HCT116 (cell line): ENCODE results near the gene HSPB7. TPM values are rescaled to one million over a fixed set of nuclear protein-coding genes. Genes with fewer than 3 reads are reported as not detected.

Source experiments
- ATAC-seq: fragments of 200-7000 bp; cut with Tn5 transposase; 2 replicates; pipeline ENCODE4 v1.9.1; 2020; ENCODE audit warnings: mild to moderate bottlenecking, moderate library complexity
- BruUV-seq: library from RNA; stranded (reverse); fragments of 400-500 nt; replicated peaks from 2 replicates; lab custom pipeline; 2021; lab: Mats Ljungman, UMichigan
- CTCF ChIA-PET: fragments of 300-600 bp; sonication (Branson Sonifier 250); formaldehyde crosslinking; loops from one replicate; lab custom pipeline; 2021; ENCODE audit warnings: antibody characterized with exemption; lab: Charles Lee
- POLR2A ChIA-PET: fragments of 300-600, 350-600 bp; sonication (Branson Sonifier 250); formaldehyde crosslinking; loops from one replicate; lab custom pipeline; 2021; ENCODE audit warnings: antibody characterized with exemption; lab: Charles Lee
- RAD21 ChIA-PET, 2 experiments: fragments of 300-600 bp; sonication (Branson Sonifier 250); formaldehyde crosslinking; loops; one replicate each; lab custom pipeline; 2023; ENCODE audit warnings: low total read pairs in 2 of 2; ENCODE audit not compliant: uncharacterized antibody in 2 of 2, unreplicated experiment in 2 of 2, low non-redundant PET in 1 of 2; lab: Charles Lee
- DNase-seq: peaks from one replicate; pipeline ENCODE4 v3.0.0-alpha.2; 2010; ENCODE audit warnings: low read depth, low spot score
- H2AFZ ChIP-seq: fragments of 200-600 bp; shearing (Covaris generic), sonication (generic); 2 replicates; pipeline ENCODE4 v1.6.1; 2017; ENCODE audit warnings: low read depth, mixed run types, mixed read lengths, antibody characterized with exemption, low read length; ENCODE audit not compliant: poor library complexity, severe bottlenecking
- H3K27ac ChIP-seq: 2 replicates; pipeline ENCODE4 v1.5.1; 2012; ENCODE audit warnings: low read depth, low read length
- H3K27me3 ChIP-seq: fragments of 200-600 bp; sonication (generic); 2 replicates; pipeline ENCODE4 v1.6.1; 2016; ENCODE audit warnings: mixed run types, low read length, mixed read lengths; ENCODE audit not compliant: insufficient read depth
- H3K36me3 ChIP-seq, 2 experiments: fragments of 200-500 bp in 1 of 2; fragments of 200-600 bp in 1 of 2; sonication (Bioruptor generic) in 1 of 2; sonication (generic) in 1 of 2; 2 replicates each; pipeline versions ENCODE4 v1.5.1 to v1.6.1; 2014 to 2016; ENCODE audit warnings: low read length in 2 of 2, inconsistent platforms in 1 of 2, mixed read lengths in 1 of 2, mixed run types in 1 of 2; ENCODE audit not compliant: insufficient read depth in 2 of 2, control insufficient read depth in 1 of 2
- H3K4me1 ChIP-seq, 2 experiments: fragments of 200-600 bp in 1 of 2; sonication (generic) in 1 of 2; 2 replicates each; pipeline versions ENCODE4 v1.5.1 to v1.6.1; 2012 to 2017; ENCODE audit warnings: low read length in 2 of 2, inconsistent platforms in 1 of 2, mild to moderate bottlenecking in 1 of 2, mixed read lengths in 1 of 2, mixed run types in 1 of 2, moderate library complexity in 1 of 2; ENCODE audit not compliant: insufficient read depth in 2 of 2, control insufficient read depth in 1 of 2
- H3K4me2 ChIP-seq: fragments of 200-600 bp; sonication (generic); 2 replicates; pipeline ENCODE4 v1.6.1; 2017; ENCODE audit warnings: mixed run types, low read length, mixed read lengths
- H3K4me3 ChIP-seq, 2 experiments: fragments of 200-600 bp in 1 of 2; sonication (generic) in 1 of 2; replicated peaks in 1 of 2; 2 replicates each; pipeline ENCODE4 v1.5.1; 2011 to 2016; ENCODE audit warnings: low read length in 2 of 2, control low read depth in 1 of 2, low read depth in 1 of 2, mild to moderate bottlenecking in 1 of 2, mixed read lengths in 1 of 2, mixed run types in 1 of 2
- H3K79me2 ChIP-seq: fragments of 200-600 bp; sonication (generic); 2 replicates; pipeline ENCODE4 v1.6.1; 2017; ENCODE audit warnings: mild to moderate bottlenecking, mixed run types, low read length, moderate library complexity, mixed read lengths; ENCODE audit not compliant: insufficient read depth
- H3K9ac ChIP-seq: fragments of 200-600 bp; sonication (generic); 2 replicates; pipeline ENCODE4 v1.6.1; 2016; ENCODE audit warnings: low read length, mixed read lengths
- H3K9me2 ChIP-seq: fragments of 200-600 bp; sonication (generic), shearing (Covaris generic); 2 replicates; pipeline ENCODE4 v1.6.1; 2017; ENCODE audit warnings: mixed run types, mild to moderate bottlenecking, moderate library complexity; ENCODE audit not compliant: insufficient read depth
- H3K9me3 ChIP-seq, 2 experiments: fragments of 200-500 bp in 1 of 2; fragments of 200-600 bp in 1 of 2; sonication (Bioruptor generic) in 1 of 2; sonication (generic) in 1 of 2; 2 replicates each; pipeline ENCODE4 v1.6.1; 2014 to 2017; ENCODE audit warnings: low read length in 2 of 2, mixed read lengths in 2 of 2, inconsistent platforms in 1 of 2, low read depth in 1 of 2, mild to moderate bottlenecking in 1 of 2, mixed run types in 1 of 2, moderate library complexity in 1 of 2; ENCODE audit not compliant: control insufficient read depth in 1 of 2, insufficient read depth in 1 of 2
- H4K20me1 ChIP-seq: fragments of 200-600 bp; sonication (generic), shearing (Covaris generic); 2 replicates; pipeline ENCODE4 v1.6.1; 2017; ENCODE audit warnings: mixed run types, mild to moderate bottlenecking, moderate library complexity; ENCODE audit not compliant: insufficient read depth
- CTCF ChIP-seq, 3 experiments: fragments of 200-600 bp in 1 of 3; sonication (generic) in 1 of 3; IDR thresholded peaks in 2 of 3; conservative IDR thresholded peaks in 1 of 3; 2 replicates each; pipeline ENCODE4 v1.5.1; 2012 to 2017; ENCODE audit warnings: low read depth in 2 of 3, low read length in 2 of 3, antibody characterized with exemption in 1 of 3, borderline replicate concordance in 1 of 3, control low read depth in 1 of 3, mild to moderate bottlenecking in 1 of 3, mixed read lengths in 1 of 3, mixed run types in 1 of 3, moderate library complexity in 1 of 3; ENCODE audit not compliant: insufficient read depth in 1 of 3
- FOSL1 ChIP-seq: IDR thresholded peaks from 2 replicates; pipeline ENCODE4 v1.6.1; 2012; ENCODE audit warnings: low read depth
- RAD21 ChIP-seq: IDR thresholded peaks from 2 replicates; pipeline ENCODE4 v1.6.1; 2012; ENCODE audit warnings: low read depth, mild to moderate bottlenecking
- TCF7L2 ChIP-seq: IDR thresholded peaks from 2 replicates; pipeline ENCODE4 v1.7.0; 2011; ENCODE audit warnings: borderline replicate concordance, inconsistent platforms; ENCODE audit not compliant: insufficient read depth, insufficient read length; ENCODE audit errors: extremely low read depth
- YY1 ChIP-seq: IDR thresholded peaks from 2 replicates; pipeline ENCODE4 v1.6.1; 2011; ENCODE audit warnings: low read length, low read depth, moderate library complexity, mild to moderate bottlenecking; ENCODE audit not compliant: insufficient replicate concordance; ENCODE audit errors: extremely low read depth
- intact Hi-C: fragments of 100-400 bp; cut with micrococcal nuclease; formaldehyde crosslinking; loops from 2 replicates; pipeline ENCODE4 v1.10.0; 2022
- total RNA-seq: library from RNA; stranded (reverse); gene quantifications from one replicate; pipeline ENCODE4 v1.2.1, GENCODE V29; 2021; ENCODE audit not compliant: unreplicated experiment

Gene HSPB7
- total RNA-seq, 1 experiment from 2014 or later: 0.27 TPM

DNA sequence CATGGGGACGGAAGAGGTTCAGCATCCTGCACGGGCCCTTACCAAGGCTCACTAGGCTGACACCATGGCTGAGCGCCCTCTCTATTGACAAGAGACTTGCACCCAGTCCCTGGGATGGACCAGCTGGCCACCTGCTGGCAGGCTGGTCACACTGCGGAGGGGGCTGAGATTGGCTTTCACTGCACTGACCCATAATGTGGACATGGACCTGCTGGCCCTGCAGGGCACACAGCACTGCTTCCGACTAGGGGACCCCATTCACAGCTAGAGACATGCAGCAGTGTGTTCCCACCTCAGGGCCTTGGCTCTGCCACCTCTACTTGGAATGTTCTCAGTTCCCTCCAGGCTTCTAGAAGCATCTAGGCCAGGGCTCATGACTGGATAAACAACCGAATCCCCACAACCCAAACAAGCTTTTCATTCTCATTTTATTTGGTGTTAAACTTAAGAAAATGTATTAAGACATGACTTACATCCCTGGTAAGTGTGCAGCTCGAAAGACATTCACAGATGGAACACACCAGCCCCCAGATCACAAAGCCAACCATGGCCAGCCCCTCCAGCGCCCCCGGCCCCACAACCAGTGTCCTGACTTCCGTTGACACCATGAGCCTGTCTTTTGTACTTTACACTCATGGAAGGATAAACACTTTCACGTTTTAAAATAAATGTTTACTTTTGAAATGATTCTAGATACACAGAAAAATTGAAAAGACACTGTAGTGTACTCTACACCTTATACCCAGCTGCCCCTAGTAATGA, 23.1 kb downstream of the HSPB7 start:
- ATAC-seq (peak; percentile 96), DNase-seq (peak; percentile 60)
- no peaks in the 10 kb centered on the region for H3K79me2 ChIP-seq
- H3K9ac ChIP-seq: no peak overlapping the region
- POLR2A ChIA-PET: no interaction called here
- no peaks in the 10 kb centered on the region for H3K9me3 ChIP-seq
- H3K4me1 ChIP-seq: no peaks in the 10 kb centered on the region
- no peaks in the 10 kb centered on the region for H3K9me2 ChIP-seq
- H3K4me2 ChIP-seq: no peak overlapping the region
- no peaks in the 10 kb centered on the region for H3K36me3 ChIP-seq
- no TSS peak for BruUV-seq
- H2AFZ ChIP-seq: no peak overlapping the region
- intact Hi-C loops: loop anchor here (1.0 to 5.0 kb wide), 4 partner anchors 179 to 402 kb away; no protein-coding TSS in a partner anchor
- no peak overlapping the region for H3K4me3 ChIP-seq
- no peaks in the 10 kb centered on the region for H4K20me1 ChIP-seq
- peak; percentile 23 for TF ChIP-seq YY1
- TF ChIP-seq RAD21: peak; percentile 95
- TF ChIP-seq TCF7L2: peak; percentile 20
- peak; percentile 85 to 95 (median 95) for TF ChIP-seq CTCF (IDR thresholded peaks at IDR 0.05 in 2 of 3, conservative IDR thresholded peaks at IDR 0.05 in 1 of 3; ENCODE audit: borderline replicate concordance in 1 of 3, insufficient read depth in 1 of 3, low read depth in 2 of 3, low read length in 2 of 3)
- TF ChIP-seq FOSL1: no peak
- RAD21 ChIA-PET: interaction anchor here (1.3 to 1.8 kb wide), 2 partner anchors 203 kb away, joined by 4 to 5 read pairs; no protein-coding TSS in a partner anchor
- no peaks in the 10 kb centered on the region for H3K27me3 ChIP-seq
- CTCF ChIA-PET: interaction anchor here (0.7 to 1.8 kb wide), 7 partner anchors 8 to 203 kb away, joined by 3 to 15 read pairs (median 4); partner anchors contain the start of gene ZBTB17
- H3K27ac ChIP-seq: no peak overlapping the region
